Glutamatergic neuron (in vitro differentiated cells): ENCODE data around the gene VPS50. TPM values are rescaled to one million over a fixed set of nuclear protein-coding genes. Genes with fewer than 3 reads are reported as not detected.

Experiments used
- DNase-seq: peaks from one replicate; pipeline ENCODE4 v3.0.0; 2022
- H3K27ac Mint-ChIP-seq: one replicate; pipeline ENCODE4 v1.8.0; 2020; ENCODE audit warnings: mild to moderate bottlenecking, mixed read lengths, inconsistent platforms; ENCODE audit not compliant: unreplicated experiment
- H3K27me3 Mint-ChIP-seq: one replicate; pipeline ENCODE4 v1.8.0; 2020; ENCODE audit warnings: mild to moderate bottlenecking, moderate library complexity, mixed read lengths, inconsistent platforms; ENCODE audit not compliant: unreplicated experiment
- H3K36me3 Mint-ChIP-seq: one replicate; pipeline ENCODE4 v1.8.0; 2020; ENCODE audit warnings: mild to moderate bottlenecking, mixed read lengths, inconsistent platforms; ENCODE audit not compliant: unreplicated experiment
- H3K4me1 Mint-ChIP-seq: one replicate; pipeline ENCODE4 v1.8.0; 2020; ENCODE audit warnings: mild to moderate bottlenecking, low read depth, mixed read lengths, inconsistent platforms; ENCODE audit not compliant: unreplicated experiment
- H3K4me3 Mint-ChIP-seq: one replicate; pipeline ENCODE4 v1.8.0; 2020; ENCODE audit warnings: mild to moderate bottlenecking, mixed read lengths, inconsistent platforms; ENCODE audit not compliant: unreplicated experiment
- H3K9me3 Mint-ChIP-seq: one replicate; pipeline ENCODE4 v1.8.0; 2020; ENCODE audit warnings: mild to moderate bottlenecking, moderate library complexity, mixed read lengths, inconsistent platforms; ENCODE audit not compliant: unreplicated experiment
- total RNA-seq: library from RNA; stranded (reverse); fragmentation: NEBNext Ultra II Directional; extraction: Animal tissue kit (Norgen Biotek cat#: 25700); gene quantifications from one replicate; pipeline ENCODE4 v1.2.1, GENCODE V29; 2021; ENCODE audit not compliant: unreplicated experiment
- TF ChIP-seq, protein P1 (sequence below): fragments of 200-600 bp; sonication (generic); IDR thresholded peaks from one replicate; pipeline ENCODE4 v1.5.0; 2021; ENCODE audit not compliant: partially characterized antibody, unreplicated experiment

The VPS50 gene
- total RNA-seq, 1 donor from 2014 or later: 31.7 TPM

DNA sequence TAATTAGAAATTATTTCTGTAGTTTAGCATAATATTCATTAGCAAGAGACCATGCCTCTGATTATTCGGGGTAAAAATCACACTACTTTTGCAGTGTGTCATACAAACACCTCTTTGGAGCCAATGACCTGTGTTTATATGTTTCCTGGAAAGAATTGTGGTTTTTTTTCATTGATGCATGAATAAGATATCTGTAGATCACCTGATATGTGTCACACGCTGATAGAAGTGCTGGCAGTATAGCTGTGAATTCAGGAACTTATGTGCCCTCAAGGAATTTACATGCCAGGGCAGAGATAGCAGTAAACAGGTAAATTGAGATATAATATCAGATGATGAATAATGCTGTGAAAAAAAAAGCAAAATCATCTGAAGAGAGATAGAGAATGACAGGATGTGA, 118.2 kb downstream of the VPS50 start:
- H3K4me1 Mint-ChIP-seq: no peaks in the 10 kb centered on the region
- H3K9me3 Mint-ChIP-seq: peaks cover 4% of the 10 kb centered on the region
- H3K27me3 Mint-ChIP-seq: no peaks in the 10 kb centered on the region
- peaks cover 4% of the 10 kb centered on the region for H3K36me3 Mint-ChIP-seq
- H3K4me3 Mint-ChIP-seq: no peak overlapping the region
- TF ChIP-seq, protein P1, sequence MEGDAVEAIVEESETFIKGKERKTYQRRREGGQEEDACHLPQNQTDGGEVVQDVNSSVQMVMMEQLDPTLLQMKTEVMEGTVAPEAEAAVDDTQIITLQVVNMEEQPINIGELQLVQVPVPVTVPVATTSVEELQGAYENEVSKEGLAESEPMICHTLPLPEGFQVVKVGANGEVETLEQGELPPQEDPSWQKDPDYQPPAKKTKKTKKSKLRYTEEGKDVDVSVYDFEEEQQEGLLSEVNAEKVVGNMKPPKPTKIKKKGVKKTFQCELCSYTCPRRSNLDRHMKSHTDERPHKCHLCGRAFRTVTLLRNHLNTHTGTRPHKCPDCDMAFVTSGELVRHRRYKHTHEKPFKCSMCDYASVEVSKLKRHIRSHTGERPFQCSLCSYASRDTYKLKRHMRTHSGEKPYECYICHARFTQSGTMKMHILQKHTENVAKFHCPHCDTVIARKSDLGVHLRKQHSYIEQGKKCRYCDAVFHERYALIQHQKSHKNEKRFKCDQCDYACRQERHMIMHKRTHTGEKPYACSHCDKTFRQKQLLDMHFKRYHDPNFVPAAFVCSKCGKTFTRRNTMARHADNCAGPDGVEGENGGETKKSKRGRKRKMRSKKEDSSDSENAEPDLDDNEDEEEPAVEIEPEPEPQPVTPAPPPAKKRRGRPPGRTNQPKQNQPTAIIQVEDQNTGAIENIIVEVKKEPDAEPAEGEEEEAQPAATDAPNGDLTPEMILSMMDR: no peak
- no peak overlapping the region for H3K27ac Mint-ChIP-seq
- DNase-seq: no peak

DNA sequence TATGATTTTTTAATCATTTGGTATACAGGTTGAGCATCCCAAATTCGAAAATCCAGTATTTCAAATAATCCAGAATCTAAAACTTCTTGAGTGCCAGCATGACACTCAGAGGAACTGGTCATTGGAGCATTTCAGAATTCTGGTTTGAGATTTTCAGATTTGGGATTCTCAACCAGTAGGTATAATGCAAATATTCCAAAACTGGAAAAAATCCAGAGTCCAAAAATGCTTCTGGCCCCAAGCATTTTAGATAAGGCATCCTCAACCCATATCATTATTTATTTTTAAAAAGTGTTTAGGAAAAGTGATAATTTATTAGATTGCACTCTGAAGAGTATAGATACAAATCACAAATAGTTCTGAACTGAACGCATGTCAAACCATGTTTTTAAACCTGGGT, 120.7 kb downstream of the VPS50 start:
- no peak overlapping the region for H3K27ac Mint-ChIP-seq
- TF ChIP-seq, protein P1: no peak
- no peak for DNase-seq
- peaks cover 4% of the 10 kb centered on the region for H3K36me3 Mint-ChIP-seq
- peaks cover 4% of the 10 kb centered on the region for H3K9me3 Mint-ChIP-seq
- H3K27me3 Mint-ChIP-seq: no peaks in the 10 kb centered on the region
- no peaks in the 10 kb centered on the region for H3K4me1 Mint-ChIP-seq
- no peak overlapping the region for H3K4me3 Mint-ChIP-seq

DNA sequence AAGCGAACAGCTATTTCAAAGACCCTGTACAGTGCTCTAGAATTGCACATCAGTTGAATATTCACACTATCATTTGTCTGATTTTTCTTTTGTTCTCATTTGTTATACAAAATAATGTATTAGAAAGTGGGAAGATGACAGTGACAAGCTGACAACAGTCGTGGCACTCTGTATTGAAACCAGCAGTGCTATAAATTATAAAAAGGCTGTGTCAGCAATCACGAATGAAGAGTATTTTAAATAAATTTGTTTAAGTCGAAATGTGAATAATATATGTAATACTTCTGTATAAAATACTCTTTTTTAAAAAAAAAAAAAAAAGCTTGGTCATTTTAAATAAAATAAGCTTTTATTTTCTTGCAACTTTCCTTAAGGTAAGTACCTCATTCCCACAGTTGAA, 122.6 kb downstream of the VPS50 start:
- Mint-ChIP-seq H3K36me3 (no peaks in the 10 kb centered on the region), H3K9me3 (no peaks in the 10 kb centered on the region), H3K4me3 (no peak overlapping the region), H3K27me3 (no peaks in the 10 kb centered on the region), H3K4me1 (no peaks in the 10 kb centered on the region), H3K27ac (no peak overlapping the region)
- DNase-seq: no peak
- TF ChIP-seq, protein P1: no peak

DNA sequence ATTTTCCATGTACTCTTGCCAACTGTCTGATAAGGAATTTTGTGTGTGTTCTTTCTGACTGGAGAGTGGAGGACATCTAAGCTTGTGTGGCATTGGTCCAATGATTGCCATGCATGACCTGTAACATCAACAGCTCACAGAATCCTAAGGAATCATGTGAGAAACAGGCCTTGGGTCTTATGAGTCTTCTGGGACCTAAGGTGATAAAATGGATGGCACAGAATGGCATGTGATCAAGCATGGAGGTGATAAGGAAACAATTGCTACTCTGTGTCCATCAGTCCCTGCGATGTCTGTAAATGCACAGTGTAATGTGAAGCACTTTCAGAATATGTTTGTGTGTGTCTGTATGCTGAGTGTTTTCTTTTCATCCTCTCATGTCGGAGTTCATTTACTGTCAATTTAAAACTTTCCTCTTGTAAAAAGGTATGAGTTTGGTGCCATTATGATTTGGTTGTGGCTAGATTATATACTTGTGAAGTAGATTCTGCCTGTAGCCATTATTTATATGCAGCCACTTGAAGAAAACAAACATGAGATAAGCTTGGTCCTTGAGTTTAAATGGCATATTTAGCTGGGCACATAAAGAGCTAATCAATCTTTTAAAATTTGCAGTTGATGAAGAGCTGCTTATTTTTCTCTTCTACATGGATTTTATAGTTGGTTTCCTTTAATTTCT, 127.5 kb downstream of the VPS50 start:
- DNase-seq: no peak
- H3K9me3 Mint-ChIP-seq: peaks cover 4% of the 10 kb centered on the region
- H3K4me1 Mint-ChIP-seq: peaks cover 13% of the 10 kb centered on the region
- no peak overlapping the region for H3K4me3 Mint-ChIP-seq
- TF ChIP-seq, protein P1: no peak
- H3K36me3 Mint-ChIP-seq: no peaks in the 10 kb centered on the region
- H3K27me3 Mint-ChIP-seq: no peaks in the 10 kb centered on the region
- H3K27ac Mint-ChIP-seq: no peak overlapping the region

DNA sequence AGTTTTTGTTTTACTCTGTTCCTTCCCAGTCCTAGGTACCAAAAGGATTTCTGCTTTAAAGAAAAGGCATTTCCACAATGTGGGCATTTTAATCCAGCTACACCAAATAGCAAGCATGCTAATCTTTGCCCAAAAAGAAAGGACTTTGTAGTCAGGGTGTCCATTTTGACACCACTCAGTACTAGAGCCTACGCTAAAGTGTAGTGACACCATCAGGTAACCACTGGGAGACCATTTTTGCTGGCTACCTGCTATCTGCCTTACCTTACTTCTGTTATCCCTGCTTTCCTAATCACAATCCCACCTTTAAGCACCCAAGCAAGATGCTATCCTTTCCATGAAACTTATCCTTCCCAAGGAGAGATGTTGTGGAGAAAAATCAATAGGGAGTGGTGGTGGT, 129.7 kb downstream of the VPS50 start:
- H3K4me1 Mint-ChIP-seq: peaks cover 18% of the 10 kb centered on the region
- H3K9me3 Mint-ChIP-seq: peaks cover 4% of the 10 kb centered on the region
- no peaks in the 10 kb centered on the region for H3K27me3 Mint-ChIP-seq
- TF ChIP-seq, protein P1: no peak
- H3K27ac Mint-ChIP-seq: no peak overlapping the region
- no peak overlapping the region for H3K4me3 Mint-ChIP-seq
- no peak for DNase-seq
- H3K36me3 Mint-ChIP-seq: no peaks in the 10 kb centered on the region
